ENCODE measurements around the gene FAR2. TPM values are rescaled to one million over a fixed set of nuclear protein-coding genes. Genes with fewer than 3 reads are reported as not detected.

The FAR2 gene
- total RNA-seq, 1 donor from 2014 or later, result 3.4 TPM

DNA sequence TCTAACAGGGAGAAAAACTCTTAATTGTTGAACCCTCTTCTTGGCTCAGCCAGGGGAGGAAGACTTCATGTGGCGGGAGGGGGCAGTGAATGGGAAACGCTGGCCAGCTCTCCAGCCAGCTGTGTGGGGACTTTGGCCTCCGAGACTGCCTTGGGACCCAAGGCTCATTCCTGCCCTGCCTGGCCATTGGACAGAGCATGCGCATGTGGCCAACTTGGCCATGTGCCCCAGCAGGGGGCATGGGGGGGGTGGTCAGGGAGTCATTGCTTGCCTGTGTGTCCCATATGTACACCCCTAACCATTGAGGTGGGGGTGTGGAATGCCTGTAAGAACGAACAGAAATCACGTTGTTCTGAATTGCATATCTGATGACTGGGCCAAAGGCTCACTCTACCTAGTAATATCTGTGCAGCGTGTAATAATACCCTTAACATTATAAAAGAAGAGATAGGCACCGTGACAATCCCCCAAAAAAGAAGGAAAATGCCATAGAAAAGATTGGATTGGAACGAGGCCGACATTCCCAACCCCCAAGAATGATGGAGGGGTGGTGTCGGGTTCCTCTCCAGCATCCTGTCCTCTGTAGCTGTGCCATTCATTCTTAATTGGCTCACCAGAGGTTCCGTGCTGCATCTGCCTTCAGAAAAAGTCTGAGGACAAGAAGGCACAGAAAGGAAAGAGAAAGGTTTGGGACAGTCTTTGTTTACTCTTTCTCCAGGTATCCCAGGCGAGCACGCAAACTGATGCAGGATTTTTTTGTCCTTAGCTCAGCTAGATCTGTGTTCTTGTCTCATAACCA is 3.5 kb upstream of the FAR2 start:
- Histone ChIP-seq H3K27ac (replicated peaks) (no peak overlapping the region), H3K9me3 (replicated peaks) (peaks cover 27% of the 10 kb centered on the region), H3K4me1 (peaks cover 28% of the 10 kb centered on the region), H3K27me3 (ENCODE audit: low read depth) (peaks cover 12% of the 10 kb centered on the region), H3K36me3 (no peaks in the 10 kb centered on the region), H3K4me3 (no peak overlapping the region)
- intact Hi-C loops (cut with micrococcal nuclease), result no loop called here
- TF ChIP-seq, protein P1, sequence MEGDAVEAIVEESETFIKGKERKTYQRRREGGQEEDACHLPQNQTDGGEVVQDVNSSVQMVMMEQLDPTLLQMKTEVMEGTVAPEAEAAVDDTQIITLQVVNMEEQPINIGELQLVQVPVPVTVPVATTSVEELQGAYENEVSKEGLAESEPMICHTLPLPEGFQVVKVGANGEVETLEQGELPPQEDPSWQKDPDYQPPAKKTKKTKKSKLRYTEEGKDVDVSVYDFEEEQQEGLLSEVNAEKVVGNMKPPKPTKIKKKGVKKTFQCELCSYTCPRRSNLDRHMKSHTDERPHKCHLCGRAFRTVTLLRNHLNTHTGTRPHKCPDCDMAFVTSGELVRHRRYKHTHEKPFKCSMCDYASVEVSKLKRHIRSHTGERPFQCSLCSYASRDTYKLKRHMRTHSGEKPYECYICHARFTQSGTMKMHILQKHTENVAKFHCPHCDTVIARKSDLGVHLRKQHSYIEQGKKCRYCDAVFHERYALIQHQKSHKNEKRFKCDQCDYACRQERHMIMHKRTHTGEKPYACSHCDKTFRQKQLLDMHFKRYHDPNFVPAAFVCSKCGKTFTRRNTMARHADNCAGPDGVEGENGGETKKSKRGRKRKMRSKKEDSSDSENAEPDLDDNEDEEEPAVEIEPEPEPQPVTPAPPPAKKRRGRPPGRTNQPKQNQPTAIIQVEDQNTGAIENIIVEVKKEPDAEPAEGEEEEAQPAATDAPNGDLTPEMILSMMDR (IDR thresholded peaks at IDR 0.05; ENCODE audit: borderline replicate concordance), result no peak
- no peak for DNase-seq

DNA sequence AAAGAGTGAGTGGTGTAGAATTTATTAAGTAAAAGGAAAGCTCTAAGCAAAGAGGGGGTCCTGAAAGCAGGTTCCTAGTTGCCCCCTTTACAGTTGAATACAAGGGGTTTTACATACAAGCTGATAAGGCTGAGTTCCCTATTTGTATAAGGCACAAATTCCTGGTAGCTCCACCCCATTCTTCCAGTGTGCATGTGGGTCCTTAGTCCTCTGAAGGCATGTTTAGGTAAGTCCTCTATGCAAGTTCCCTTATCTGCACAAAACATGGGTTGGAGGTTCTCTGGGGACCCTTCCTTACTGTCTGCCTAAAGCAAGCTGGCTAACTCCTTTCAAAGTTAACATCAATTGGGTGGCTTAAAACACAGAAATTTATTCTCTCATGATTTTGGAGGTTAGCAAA is 2.9 kb upstream of the FAR2 start:
- Histone ChIP-seq H3K36me3 (no peaks in the 10 kb centered on the region), H3K27me3 (ENCODE audit: low read depth) (peaks cover 12% of the 10 kb centered on the region), H3K4me3 (no peak overlapping the region), H3K4me1 (peaks cover 28% of the 10 kb centered on the region), H3K9me3 (replicated peaks) (peaks cover 21% of the 10 kb centered on the region), H3K27ac (replicated peaks) (no peak overlapping the region)
- TF ChIP-seq, protein P1 (IDR thresholded peaks at IDR 0.05; ENCODE audit: borderline replicate concordance), result no peak
- no peak for DNase-seq
- intact Hi-C loops (cut with micrococcal nuclease), result no loop called here

DNA sequence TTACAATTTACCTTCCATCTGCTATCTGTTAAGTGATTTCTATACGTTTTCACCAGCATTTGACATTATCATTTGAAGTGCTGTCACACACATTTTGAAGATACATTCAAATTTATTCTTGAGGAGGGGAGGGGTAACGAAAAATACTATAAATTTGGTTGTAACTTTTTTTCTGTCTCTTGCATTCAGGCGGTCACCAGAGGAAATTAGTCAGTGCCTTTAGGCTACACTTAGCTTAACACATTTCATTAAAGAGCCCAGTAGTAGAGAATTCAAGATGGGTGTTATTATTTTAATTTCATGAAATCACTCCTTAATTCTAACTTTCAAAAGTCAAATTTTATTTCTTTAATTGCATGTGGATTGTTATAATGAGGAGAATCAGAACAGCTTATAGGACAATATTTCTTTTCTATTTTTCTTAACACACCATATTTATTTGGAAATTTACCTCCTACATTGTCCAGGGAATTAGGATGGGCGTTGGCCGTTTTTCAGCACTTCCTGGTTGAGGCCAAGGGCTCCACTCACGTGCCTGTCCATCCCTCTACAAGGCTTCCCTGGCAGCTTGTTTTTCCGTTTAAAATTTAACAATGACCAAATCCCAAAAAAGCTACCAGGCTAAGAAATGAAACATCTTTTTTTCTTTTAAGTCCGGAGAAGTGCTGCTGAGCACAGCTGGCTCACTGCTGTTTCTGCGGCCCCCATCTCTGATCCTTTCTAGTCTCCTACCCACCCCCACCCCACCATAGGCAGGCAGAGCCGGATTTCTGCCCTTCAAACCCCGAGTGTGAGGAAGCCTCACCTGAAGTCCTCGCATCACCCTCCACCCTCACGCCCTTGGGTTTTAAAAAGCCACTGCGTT is 1.1 kb upstream of the FAR2 start:
- Histone ChIP-seq H3K4me1 (peaks cover 39% of the 10 kb centered on the region), H3K27ac (replicated peaks) (peak overlapping the region; percentile 88), H3K9me3 (replicated peaks) (peaks cover 12% of the 10 kb centered on the region), H3K27me3 (ENCODE audit: low read depth) (peaks cover 12% of the 10 kb centered on the region), H3K36me3 (no peaks in the 10 kb centered on the region), H3K4me3 (peak overlapping the region; percentile 85)
- DNase-seq, result peak; percentile 42
- intact Hi-C loops (cut with micrococcal nuclease), result no loop called here
- TF ChIP-seq, protein P1 (IDR thresholded peaks at IDR 0.05; ENCODE audit: borderline replicate concordance), result no peak

DNA sequence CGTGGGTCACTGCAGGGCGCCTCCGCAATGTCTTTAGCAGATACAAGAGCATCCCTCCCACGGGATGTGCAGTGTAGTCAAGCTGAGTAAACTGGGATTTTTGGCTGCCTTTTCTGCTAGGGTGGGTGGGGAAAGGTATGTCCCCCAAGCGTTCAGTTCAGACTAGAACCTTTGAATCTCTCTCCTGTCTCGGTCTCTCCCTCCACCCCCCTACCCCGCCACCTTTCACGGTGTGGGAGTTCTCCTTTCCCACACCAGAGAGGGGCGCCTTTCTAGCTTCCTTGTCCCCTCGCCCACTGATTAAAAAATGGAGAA is 525 bp upstream of the FAR2 start:
- TF ChIP-seq, protein P1 (IDR thresholded peaks at IDR 0.05; ENCODE audit: borderline replicate concordance), result no peak
- peak overlapping the region; percentile 88 for H3K27ac ChIP-seq (replicated peaks)
- no peak for DNase-seq
- peaks cover 12% of the 10 kb centered on the region for H3K27me3 ChIP-seq (ENCODE audit: low read depth)
- peaks cover 45% of the 10 kb centered on the region for H3K4me1 ChIP-seq
- intact Hi-C loops (cut with micrococcal nuclease), result no loop called here
- H3K9me3 ChIP-seq (replicated peaks), result peaks cover 12% of the 10 kb centered on the region
- no peaks in the 10 kb centered on the region for H3K36me3 ChIP-seq
- peak overlapping the region; percentile 85 for H3K4me3 ChIP-seq

DNA sequence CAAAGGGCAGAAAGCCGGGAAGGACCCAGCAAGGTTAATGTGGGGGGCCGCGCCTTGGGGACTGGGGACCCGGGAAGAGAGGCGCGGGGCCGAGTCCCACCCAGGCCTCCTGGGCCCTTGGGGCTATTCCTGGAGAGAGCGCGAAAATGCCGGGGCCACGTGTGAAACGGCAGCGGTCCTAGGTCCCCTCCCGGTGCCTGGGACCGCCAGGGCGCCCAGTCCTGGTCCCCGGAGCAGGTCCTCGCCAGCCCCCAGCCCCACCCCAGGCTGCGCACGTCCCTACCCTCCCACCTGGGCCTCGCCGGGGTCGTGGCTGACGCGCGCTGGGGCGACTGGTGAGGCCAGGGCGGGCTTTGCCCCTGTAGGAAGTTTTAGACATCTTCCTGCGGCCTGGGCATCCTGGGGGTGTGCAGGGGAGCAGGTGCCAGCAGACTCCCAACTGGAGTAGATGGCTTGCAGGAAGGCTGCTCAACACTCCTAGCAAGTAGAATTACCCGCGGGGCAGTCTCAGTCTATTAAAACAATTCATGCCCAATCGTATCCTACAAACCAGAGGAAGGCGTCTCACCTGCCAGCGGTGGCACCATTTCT is 708 bp downstream of the FAR2 start:
- no peak for DNase-seq
- no peaks in the 10 kb centered on the region for H3K36me3 ChIP-seq
- H3K27me3 ChIP-seq (ENCODE audit: low read depth), result peaks cover 12% of the 10 kb centered on the region
- H3K9me3 ChIP-seq (replicated peaks), result peaks cover 12% of the 10 kb centered on the region
- peaks cover 46% of the 10 kb centered on the region for H3K4me1 ChIP-seq
- H3K27ac ChIP-seq (replicated peaks), result peak overlapping the region; percentile 88
- peak overlapping the region; percentile 85 for H3K4me3 ChIP-seq
- intact Hi-C loops (cut with micrococcal nuclease), result no loop called here
- TF ChIP-seq, protein P1 (IDR thresholded peaks at IDR 0.05; ENCODE audit: borderline replicate concordance), result no peak

All from left ventricle myocardium inferior (tissue), 1 donor.